ENCODE results near the gene CCL26. TPM values are rescaled to one million over a fixed set of nuclear protein-coding genes. Genes with fewer than 3 reads are reported as not detected.

CCL26 gene
- total RNA-seq, 1 donor from 2014 or later: not detected

DNA sequence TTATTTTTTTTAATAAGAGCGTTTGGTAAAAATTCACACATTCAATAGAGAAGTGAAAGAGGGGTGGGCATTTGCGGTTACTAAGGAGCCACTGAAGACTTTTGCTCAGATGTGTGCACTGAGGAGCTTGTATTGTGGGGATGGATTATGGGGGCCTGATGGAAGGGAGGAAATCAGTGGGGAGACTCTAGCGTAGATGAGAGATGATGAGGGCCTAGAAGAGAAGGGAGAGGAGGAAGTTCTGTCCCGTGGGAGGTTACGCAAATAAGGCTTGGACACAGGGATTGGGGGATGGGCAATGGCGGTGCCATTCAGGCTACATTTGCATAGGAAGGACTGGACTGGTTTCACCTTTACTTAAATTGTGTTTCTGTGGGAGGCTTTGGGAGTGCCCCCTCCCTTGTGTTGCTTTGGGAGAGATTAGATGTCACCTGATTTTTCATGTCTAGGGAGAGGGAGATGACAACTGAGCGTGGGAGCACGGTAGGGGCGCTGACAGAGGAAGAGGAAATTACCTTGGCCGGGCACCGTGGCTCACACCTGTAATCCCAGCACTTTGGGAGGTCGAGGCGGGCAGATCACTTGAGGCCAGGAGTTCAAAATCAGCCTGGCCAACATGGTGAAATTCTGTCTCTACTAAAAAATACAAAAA is 31.0 kb downstream of the CCL26 start:
- Mint-ChIP-seq H3K4me3 (ENCODE audit: unreplicated experiment) (peak overlapping the region; percentile 3), H3K4me1 (ENCODE audit: low read depth, unreplicated experiment) (peaks cover 11% of the 10 kb centered on the region), H3K27me3 (ENCODE audit: unreplicated experiment) (peaks cover 8% of the 10 kb centered on the region), H3K9me3 (ENCODE audit: unreplicated experiment) (peaks cover 4% of the 10 kb centered on the region), H3K36me3 (ENCODE audit: unreplicated experiment) (no peaks in the 10 kb centered on the region), H3K27ac (ENCODE audit: unreplicated experiment) (no peak overlapping the region)
- peak; percentile 31 for DNase-seq
- TF ChIP-seq, protein P1, sequence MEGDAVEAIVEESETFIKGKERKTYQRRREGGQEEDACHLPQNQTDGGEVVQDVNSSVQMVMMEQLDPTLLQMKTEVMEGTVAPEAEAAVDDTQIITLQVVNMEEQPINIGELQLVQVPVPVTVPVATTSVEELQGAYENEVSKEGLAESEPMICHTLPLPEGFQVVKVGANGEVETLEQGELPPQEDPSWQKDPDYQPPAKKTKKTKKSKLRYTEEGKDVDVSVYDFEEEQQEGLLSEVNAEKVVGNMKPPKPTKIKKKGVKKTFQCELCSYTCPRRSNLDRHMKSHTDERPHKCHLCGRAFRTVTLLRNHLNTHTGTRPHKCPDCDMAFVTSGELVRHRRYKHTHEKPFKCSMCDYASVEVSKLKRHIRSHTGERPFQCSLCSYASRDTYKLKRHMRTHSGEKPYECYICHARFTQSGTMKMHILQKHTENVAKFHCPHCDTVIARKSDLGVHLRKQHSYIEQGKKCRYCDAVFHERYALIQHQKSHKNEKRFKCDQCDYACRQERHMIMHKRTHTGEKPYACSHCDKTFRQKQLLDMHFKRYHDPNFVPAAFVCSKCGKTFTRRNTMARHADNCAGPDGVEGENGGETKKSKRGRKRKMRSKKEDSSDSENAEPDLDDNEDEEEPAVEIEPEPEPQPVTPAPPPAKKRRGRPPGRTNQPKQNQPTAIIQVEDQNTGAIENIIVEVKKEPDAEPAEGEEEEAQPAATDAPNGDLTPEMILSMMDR (IDR thresholded peaks at IDR 0.05; ENCODE audit: partially characterized antibody, unreplicated experiment): no peak

DNA sequence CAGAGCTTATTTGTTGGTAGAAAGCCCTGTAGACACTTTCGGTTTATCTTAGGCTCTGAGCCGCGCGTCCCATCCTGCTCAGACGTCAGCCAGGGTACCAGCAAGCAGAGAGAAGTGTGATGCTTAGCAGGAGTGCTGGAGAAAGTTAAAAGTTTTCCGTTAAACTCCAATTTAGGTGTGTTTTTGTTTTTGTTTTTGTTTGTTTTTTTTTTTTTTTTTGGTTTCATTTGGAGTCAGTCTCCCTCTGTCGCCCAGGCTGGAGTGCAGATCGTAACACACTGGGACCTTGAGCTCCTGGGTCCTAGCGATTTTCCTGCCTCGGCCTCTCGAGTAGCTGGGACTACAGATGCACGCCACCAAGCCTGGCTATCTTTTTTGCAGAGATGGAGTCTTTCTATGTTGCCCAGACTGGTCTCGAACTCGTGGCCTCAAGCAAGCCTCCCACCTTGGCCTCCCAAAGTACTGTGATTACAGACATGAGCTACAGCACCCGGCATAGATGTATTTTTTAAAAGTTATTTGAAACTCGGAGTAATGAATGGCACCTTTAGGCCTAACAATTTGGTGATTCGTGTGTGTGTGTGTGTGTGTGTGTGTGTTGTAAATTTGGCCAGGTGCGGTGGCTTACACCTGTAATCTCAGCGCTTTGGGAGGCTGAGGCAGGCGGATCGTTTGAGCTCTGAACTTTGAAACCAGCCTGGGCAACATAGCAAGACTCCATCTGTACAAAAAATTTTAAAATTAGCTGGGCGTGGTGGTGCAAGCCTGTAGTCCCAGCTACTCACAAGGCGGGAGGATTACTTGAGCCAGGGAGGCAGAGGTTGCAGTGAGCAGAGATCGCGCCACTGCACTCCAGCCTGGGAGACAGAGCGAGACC is 32.0 kb downstream of the CCL26 start:
- peaks cover 4% of the 10 kb centered on the region for H3K9me3 Mint-ChIP-seq (ENCODE audit: unreplicated experiment)
- H3K27me3 Mint-ChIP-seq (ENCODE audit: unreplicated experiment): peaks cover 8% of the 10 kb centered on the region
- TF ChIP-seq, protein P1 (IDR thresholded peaks at IDR 0.05; ENCODE audit: partially characterized antibody, unreplicated experiment): no peak
- H3K36me3 Mint-ChIP-seq (ENCODE audit: unreplicated experiment): no peaks in the 10 kb centered on the region
- no peak for DNase-seq
- H3K27ac Mint-ChIP-seq (ENCODE audit: unreplicated experiment): no peak overlapping the region
- peak overlapping the region; percentile 91 for H3K4me3 Mint-ChIP-seq (ENCODE audit: unreplicated experiment)
- peaks cover 11% of the 10 kb centered on the region for H3K4me1 Mint-ChIP-seq (ENCODE audit: low read depth, unreplicated experiment)

DNA sequence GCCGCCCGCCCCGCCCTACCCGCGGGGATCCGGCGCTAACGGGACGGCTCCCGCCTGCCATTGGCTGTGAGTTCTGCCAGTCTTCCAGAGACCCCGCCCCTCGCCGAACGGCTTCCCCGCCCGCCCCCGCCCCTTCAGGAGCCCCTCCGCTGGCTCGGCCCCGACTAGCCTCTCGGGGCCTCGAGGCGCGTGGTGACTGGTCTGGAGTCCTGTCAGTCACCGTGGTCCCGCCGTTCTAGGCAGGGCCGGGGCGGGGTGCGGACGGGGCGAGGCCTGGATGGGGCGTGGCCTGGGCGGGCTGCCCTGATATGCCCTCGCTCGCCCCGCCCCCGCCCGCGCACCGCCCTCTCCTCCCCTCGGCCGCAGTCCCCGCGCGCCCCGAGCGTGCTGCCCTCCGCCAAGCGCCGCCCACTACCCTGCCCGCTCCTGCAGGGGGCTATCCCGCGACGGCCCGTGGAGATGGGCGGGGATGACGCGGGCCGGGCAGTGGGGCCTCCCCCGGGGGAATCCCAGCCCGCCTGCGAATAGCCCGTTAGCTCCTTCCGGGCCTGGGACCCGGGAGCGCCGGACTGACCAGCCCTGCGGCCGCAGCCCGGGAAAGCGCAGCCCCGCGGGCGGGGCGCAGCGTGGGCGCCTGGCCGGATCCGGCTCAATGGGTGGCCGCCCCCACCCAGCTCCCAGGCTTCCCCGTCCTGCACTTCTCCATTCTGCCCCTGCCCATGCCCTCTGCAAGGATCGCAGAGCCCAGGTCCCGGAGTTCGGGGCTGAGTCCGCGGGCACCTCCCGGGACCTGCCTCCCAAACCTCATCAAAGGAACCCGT is 32.8 kb downstream of the CCL26 start:
- DNase-seq: peak; percentile 100
- Mint-ChIP-seq H3K4me3 (ENCODE audit: unreplicated experiment) (peak overlapping the region; percentile 91), H3K27ac (ENCODE audit: unreplicated experiment) (no peak overlapping the region), H3K27me3 (ENCODE audit: unreplicated experiment) (peaks cover 8% of the 10 kb centered on the region), H3K9me3 (ENCODE audit: unreplicated experiment) (peaks cover 4% of the 10 kb centered on the region), H3K4me1 (ENCODE audit: low read depth, unreplicated experiment) (peaks cover 16% of the 10 kb centered on the region), H3K36me3 (ENCODE audit: unreplicated experiment) (no peaks in the 10 kb centered on the region)
- TF ChIP-seq, protein P1 (IDR thresholded peaks at IDR 0.05; ENCODE audit: partially characterized antibody, unreplicated experiment): no peak

DNA sequence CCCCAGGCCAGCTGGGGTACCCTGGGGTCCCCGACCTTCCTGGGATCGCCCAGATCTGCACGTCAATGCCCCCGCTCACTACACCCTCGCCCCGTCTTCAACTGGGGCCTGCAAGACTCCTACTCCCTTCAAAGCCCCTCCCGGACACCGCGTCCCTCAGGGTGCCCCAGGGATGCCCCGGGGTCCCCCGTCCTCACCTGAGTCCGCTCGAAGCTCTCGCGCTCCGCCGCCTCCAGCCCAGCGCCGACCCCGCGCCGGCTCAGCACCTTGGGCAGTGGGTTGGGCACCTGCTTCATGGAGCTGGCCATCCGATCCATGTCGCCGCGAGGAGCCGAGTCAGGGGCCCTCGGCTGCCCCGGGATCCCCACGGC is 33.4 kb downstream of the CCL26 start, which contains the start of gene HIP1:
Gene HIP1, minus strand, starts transcription at position 338 of the 371 bp plus-strand sequence. Its CDS starts 21 bp downstream, at position 317.
- Mint-ChIP-seq H3K36me3 (ENCODE audit: unreplicated experiment) (no peaks in the 10 kb centered on the region), H3K27me3 (ENCODE audit: unreplicated experiment) (peaks cover 8% of the 10 kb centered on the region), H3K4me3 (ENCODE audit: unreplicated experiment) (peak within 1 kb of the TSS; percentile 93), H3K27ac (ENCODE audit: unreplicated experiment) (peak within 1 kb of the TSS; percentile 84), H3K9me3 (ENCODE audit: unreplicated experiment) (peaks cover 4% of the 10 kb centered on the region), H3K4me1 (ENCODE audit: low read depth, unreplicated experiment) (peaks cover 16% of the 10 kb centered on the region)
- DNase-seq: no peak
- TF ChIP-seq, protein P1 (IDR thresholded peaks at IDR 0.05; ENCODE audit: partially characterized antibody, unreplicated experiment): no peak

All from glutamatergic neuron (in vitro differentiated cells).